Heart left ventricle (tissue), 13 donors: ENCODE data around the gene SLC9A7.

ENCODE experiments used
- CTCF ChIP-seq, 12 donors: fragments of 200-600 bp; sonication (generic) in 4 of 12; IDR thresholded peaks; one replicate each; pipeline versions ENCODE4 v1.5.0 to v1.8.0; 2018 to 2022; ENCODE audit warnings: antibody characterized with exemption in 12 of 12, mild to moderate bottlenecking in 5 of 12
- POLR2A ChIP-seq, 2 donors: fragments of 450-650 bp; IDR thresholded peaks; one replicate each; pipeline ENCODE4 v1.6.1; 2017; ENCODE audit warnings: antibody characterized with exemption in 2 of 2, mild to moderate bottlenecking in 2 of 2, moderate library complexity in 2 of 2
- donor health status: ischemic (EF 13 %, LVEDD 7.1; RV severe dilation, severe dysfunction).
- donor health status: DM: no; HTN: yes; CAD: no.
- donor health status: DM: no; HTN: no; CAD: no.
- donor health status: ischemic (EF 25% LVEDD 6.9; RV normal size, moderate dysfunction).
- donor health status: ischemic (EF 25% LVEDD 5.7; RV mildly dilated, moderate dysfunction).
- donor health status: ischemic (EF 35%, LVEDD 5.7; RV mildly dilated, moderate dysfunction).
- donor health status: nonischemic (EF 11% LVEDD 7.7; RV severe dilation, severe dysfunction).
- donor health status: DM: yes; HTN: yes; CAD: no.
- donor health status: PGD.
- donor health status: ischemic (EF 29% LVEDD 5.4; RV normal size, mild dysfunction).
- donor health status: nonischemic (EF 23%, LVEDD 6.1; RV moderate dilation, normal function).

- TF ChIP-seq CTCF (IDR thresholded peaks at IDR 0.05) (no peak), POLR2A (IDR thresholded peaks at IDR 0.05) (no peak)
Measured at GRCh38 chrX:46698691-46699090, 60.2 kb downstream of the SLC9A7 start.
